HepG2 (cell line): ENCODE data around the gene RHBDL3. TPM values are rescaled to one million over a fixed set of nuclear protein-coding genes. Genes with fewer than 3 reads are reported as not detected.
A peak's percentile ranks its signal among the peaks of the same experiment; 100 is the strongest.

Source experiments
- DPF2 ChIP-seq: sonication (generic); formaldehyde crosslinking; IDR thresholded peaks from 2 replicates; pipeline ENCODE4 v1.4.0; 2020; ENCODE audit warnings: mild to moderate bottlenecking, low read depth, missing genetic modification reagents, borderline replicate concordance
- GATA4 ChIP-seq: sonication (generic); IDR thresholded peaks from 2 replicates; pipeline ENCODE4 v1.6.1; 2016; ENCODE audit warnings: antibody characterized with exemption, low read depth, borderline replicate concordance
- GPBP1L1 ChIP-seq: sonication (generic); formaldehyde crosslinking; IDR thresholded peaks from 2 replicates; pipeline ENCODE4 v1.5.0; 2020; ENCODE audit warnings: mild to moderate bottlenecking, missing genetic modification reagents
- MEF2D ChIP-seq: sonication (generic); formaldehyde crosslinking; IDR thresholded peaks from 2 replicates; pipeline ENCODE4 v1.5.1; 2020; ENCODE audit warnings: mild to moderate bottlenecking, missing genetic modification reagents
- MTA3 ChIP-seq: sonication (generic); formaldehyde crosslinking; IDR thresholded peaks from 2 replicates; pipeline ENCODE4 v1.4.0; 2020; ENCODE audit warnings: missing genetic modification reagents
- MXD1 ChIP-seq: sonication (generic); formaldehyde crosslinking; IDR thresholded peaks from 2 replicates; pipeline ENCODE4 v1.4.0; 2020; ENCODE audit warnings: mild to moderate bottlenecking, missing genetic modification reagents
- NFATC3 ChIP-seq: sonication (generic); formaldehyde crosslinking; IDR thresholded peaks from 2 replicates; pipeline ENCODE4 v1.5.1; 2020; ENCODE audit warnings: mild to moderate bottlenecking, missing genetic modification reagents
- NR2F2 ChIP-seq: IDR thresholded peaks from 2 replicates; pipeline ENCODE4 v1.6.1; 2012; ENCODE audit warnings: low read depth, inconsistent platforms, borderline replicate concordance
- POGK ChIP-seq: sonication (generic); formaldehyde crosslinking; conservative IDR thresholded peaks from 2 replicates; pipeline ENCODE4 v1.8.0; 2022; ENCODE audit warnings: mild to moderate bottlenecking, moderate library complexity, missing genetic modification reagents
- PTBP1 ChIP-seq: fragments of 200-400 bp; formaldehyde crosslinking; IDR thresholded peaks from 2 replicates; pipeline ENCODE4 v1.6.1; 2018; ENCODE audit warnings: low read length, low read depth; ENCODE audit not compliant: poor library complexity, severe bottlenecking
- SP5 ChIP-seq: IDR thresholded peaks from 2 replicates; pipeline ENCODE4 v1.6.1; 2016; ENCODE audit warnings: low read depth, borderline replicate concordance
- SRF ChIP-seq: IDR thresholded peaks from 2 replicates; pipeline ENCODE4 v1.6.1; 2011; ENCODE audit warnings: mild to moderate bottlenecking, low read depth, low read length, moderate library complexity
- STAT5B ChIP-seq: sonication (generic); formaldehyde crosslinking; IDR thresholded peaks from 2 replicates; pipeline ENCODE4 v1.4.0; 2020; ENCODE audit warnings: missing genetic modification reagents
- TGIF2 ChIP-seq: IDR thresholded peaks from 2 replicates; pipeline ENCODE4 v1.6.1; 2016; ENCODE audit warnings: control low read depth, missing compliant biosample characterization
- ZNF17 ChIP-seq: sonication (generic); formaldehyde crosslinking; IDR thresholded peaks from 2 replicates; pipeline ENCODE4 v1.5.0; 2020; ENCODE audit warnings: mild to moderate bottlenecking, missing genetic modification reagents
- ZNF383 ChIP-seq: sonication (generic); formaldehyde crosslinking; IDR thresholded peaks from 2 replicates; pipeline ENCODE4 v1.4.0; 2020; ENCODE audit warnings: missing genetic modification reagents, mild to moderate bottlenecking, borderline replicate concordance
- ZNF749 ChIP-seq: sonication (generic); formaldehyde crosslinking; IDR thresholded peaks from 2 replicates; pipeline ENCODE4 v1.8.0; 2022; ENCODE audit warnings: mild to moderate bottlenecking, missing genetic modification reagents, moderate library complexity, borderline replicate concordance
- polyA plus RNA-seq, 8 experiments: library from polyadenylated mRNA; depleted of rRNA in 3 of 8; stranded (reverse) in 7 of 8; unstranded in 1 of 8; fragments of >200 nt; fragmentation: Illumina TruSeq in 4 of 8; extraction: Trizol in 4 of 8; gene quantifications; 2 replicates each; pipeline versions ENCODE4 v1.2.1 to v1.2.3, GENCODE V29; 2011 to 2016; ENCODE audit warnings: low read depth in 4 of 8, missing spikeins in 1 of 8, mixed read lengths in 1 of 8; ENCODE audit not compliant: insufficient read depth in 1 of 8
- total RNA-seq, 5 experiments: library from RNA; depleted of rRNA; stranded (reverse); fragments of >200 nt; fragmentation: Illumina TruSeq; extraction: Trizol; gene quantifications; 2 replicates each; pipeline ENCODE4 v1.2.3, GENCODE V29; 2016; ENCODE audit warnings: low read depth in 1 of 5
- TF ChIP-seq, protein P1 (sequence below): sonication (generic); formaldehyde crosslinking; IDR thresholded peaks from 2 replicates; pipeline ENCODE4 v1.5.0; 2020; ENCODE audit warnings: mild to moderate bottlenecking, missing genetic modification reagents
- TF ChIP-seq, protein P2 (sequence below): fragments of 450-650 bp; IDR thresholded peaks from 2 replicates; pipeline ENCODE4 v1.6.1; 2017

Gene RHBDL3
- total and polyA plus RNA-seq, 2 of the 13 experiments (the other 11 are each of a cell fraction or from before 2014, with no cell fraction given) = 0.09 TPM; not detected in 1

GRCh38 chr17:32349854-32350665 is 84.4 kb downstream of the RHBDL3 start, which contains the start of gene ZNF207 (continued):
- TF ChIP-seq, protein P1, sequence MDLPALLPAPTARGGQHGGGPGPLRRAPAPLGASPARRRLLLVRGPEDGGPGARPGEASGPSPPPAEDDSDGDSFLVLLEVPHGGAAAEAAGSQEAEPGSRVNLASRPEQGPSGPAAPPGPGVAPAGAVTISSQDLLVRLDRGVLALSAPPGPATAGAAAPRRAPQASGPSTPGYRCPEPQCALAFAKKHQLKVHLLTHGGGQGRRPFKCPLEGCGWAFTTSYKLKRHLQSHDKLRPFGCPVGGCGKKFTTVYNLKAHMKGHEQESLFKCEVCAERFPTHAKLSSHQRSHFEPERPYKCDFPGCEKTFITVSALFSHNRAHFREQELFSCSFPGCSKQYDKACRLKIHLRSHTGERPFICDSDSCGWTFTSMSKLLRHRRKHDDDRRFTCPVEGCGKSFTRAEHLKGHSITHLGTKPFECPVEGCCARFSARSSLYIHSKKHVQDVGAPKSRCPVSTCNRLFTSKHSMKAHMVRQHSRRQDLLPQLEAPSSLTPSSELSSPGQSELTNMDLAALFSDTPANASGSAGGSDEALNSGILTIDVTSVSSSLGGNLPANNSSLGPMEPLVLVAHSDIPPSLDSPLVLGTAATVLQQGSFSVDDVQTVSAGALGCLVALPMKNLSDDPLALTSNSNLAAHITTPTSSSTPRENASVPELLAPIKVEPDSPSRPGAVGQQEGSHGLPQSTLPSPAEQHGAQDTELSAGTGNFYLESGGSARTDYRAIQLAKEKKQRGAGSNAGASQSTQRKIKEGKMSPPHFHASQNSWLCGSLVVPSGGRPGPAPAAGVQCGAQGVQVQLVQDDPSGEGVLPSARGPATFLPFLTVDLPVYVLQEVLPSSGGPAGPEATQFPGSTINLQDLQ = no peak
- no peak for TF ChIP-seq NFATC3 (CRISPR knock-in tag)
- TF ChIP-seq SP5 (CRISPR knock-in tag) = peak; percentile 70
- TF ChIP-seq POGK = peak; percentile 67; the same call in 1 of the 2 replicates
- TF ChIP-seq SRF = no peak
- peak; percentile 64 for TF ChIP-seq TGIF2 (CRISPR knock-in tag)
- TF ChIP-seq ZNF383 (CRISPR knock-in tag) = no peak; the same call in 1 of the 2 replicates
- TF ChIP-seq STAT5B (CRISPR knock-in tag) = peak; percentile 74; the same call in 1 of the 2 replicates
- TF ChIP-seq, protein P2, sequence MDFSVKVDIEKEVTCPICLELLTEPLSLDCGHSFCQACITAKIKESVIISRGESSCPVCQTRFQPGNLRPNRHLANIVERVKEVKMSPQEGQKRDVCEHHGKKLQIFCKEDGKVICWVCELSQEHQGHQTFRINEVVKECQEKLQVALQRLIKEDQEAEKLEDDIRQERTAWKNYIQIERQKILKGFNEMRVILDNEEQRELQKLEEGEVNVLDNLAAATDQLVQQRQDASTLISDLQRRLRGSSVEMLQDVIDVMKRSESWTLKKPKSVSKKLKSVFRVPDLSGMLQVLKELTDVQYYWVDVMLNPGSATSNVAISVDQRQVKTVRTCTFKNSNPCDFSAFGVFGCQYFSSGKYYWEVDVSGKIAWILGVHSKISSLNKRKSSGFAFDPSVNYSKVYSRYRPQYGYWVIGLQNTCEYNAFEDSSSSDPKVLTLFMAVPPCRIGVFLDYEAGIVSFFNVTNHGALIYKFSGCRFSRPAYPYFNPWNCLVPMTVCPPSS = no peak
- TF ChIP-seq GPBP1L1 (CRISPR knock-in tag) = no peak
- no peak for TF ChIP-seq PTBP1
- peak; percentile 83 for TF ChIP-seq MEF2D (CRISPR knock-in tag)
- TF ChIP-seq MXD1 (CRISPR knock-in tag) = peak; percentile 66; the same call in 1 of the 2 replicates
- no peak for TF ChIP-seq DPF2 (CRISPR knock-in tag)
- TF ChIP-seq MTA3 (CRISPR knock-in tag) = no peak
- TF ChIP-seq GATA4 = peak; percentile 11; the same call in 1 of the 2 replicates
- peak; percentile 20; the same call in 1 of the 2 replicates for TF ChIP-seq NR2F2
- no peak for TF ChIP-seq ZNF749 (CRISPR knock-in tag)
- no peak for TF ChIP-seq ZNF17 (CRISPR knock-in tag)
